Endothelial cell (in vitro differentiated cells): ENCODE results near the gene TBC1D1. TPM values are rescaled to one million over a fixed set of nuclear protein-coding genes. Genes with fewer than 3 reads are reported as not detected.

Experiments used
- DNase-seq: peaks from one replicate; pipeline ENCODE4 v3.0.0; 2021; ENCODE audit warnings: low spot score
- H3K27ac Mint-ChIP-seq: one replicate; pipeline ENCODE4 v1.8.0; 2021; ENCODE audit warnings: mixed read lengths, inconsistent platforms; ENCODE audit not compliant: unreplicated experiment
- H3K27me3 Mint-ChIP-seq: one replicate; pipeline ENCODE4 v1.8.0; 2021; ENCODE audit warnings: mild to moderate bottlenecking, moderate library complexity, mixed read lengths, inconsistent platforms; ENCODE audit not compliant: unreplicated experiment
- H3K36me3 Mint-ChIP-seq: one replicate; pipeline ENCODE4 v1.8.0; 2021; ENCODE audit warnings: mild to moderate bottlenecking, low read depth, mixed read lengths, inconsistent platforms; ENCODE audit not compliant: unreplicated experiment
- H3K4me1 Mint-ChIP-seq: one replicate; pipeline ENCODE4 v1.8.0; 2021; ENCODE audit warnings: mild to moderate bottlenecking, mixed read lengths, inconsistent platforms; ENCODE audit not compliant: unreplicated experiment
- H3K4me3 Mint-ChIP-seq: one replicate; pipeline ENCODE4 v1.8.0; 2021; ENCODE audit warnings: mild to moderate bottlenecking, mixed read lengths, inconsistent platforms; ENCODE audit not compliant: unreplicated experiment
- H3K9me3 Mint-ChIP-seq: one replicate; pipeline ENCODE4 v1.8.0; 2021; ENCODE audit warnings: mixed read lengths, inconsistent platforms; ENCODE audit not compliant: unreplicated experiment
- CTCF ChIP-seq: fragments of 200-600 bp; sonication (generic); IDR thresholded peaks from one replicate; pipeline ENCODE4 v1.5.0; 2021; ENCODE audit warnings: antibody characterized with exemption; ENCODE audit not compliant: unreplicated experiment
- total RNA-seq: library from RNA; stranded (reverse); fragmentation: NEBNext Ultra II Directional; extraction: Animal tissue kit (Norgen Biotek cat#: 25700); gene quantifications from one replicate; pipeline ENCODE4 v1.2.1, GENCODE V29; 2021; ENCODE audit not compliant: unreplicated experiment

Gene TBC1D1
- total RNA-seq, 1 donor from 2014 or later, result 139 TPM

GRCh38 chr4:37885496-37885895 lies 5.4 kb upstream of the TBC1D1 start:
- Mint-ChIP-seq H3K4me3 (no peak overlapping the region), H3K27ac (no peak overlapping the region), H3K9me3 (no peaks in the 10 kb centered on the region), H3K27me3 (peaks cover 11% of the 10 kb centered on the region), H3K36me3 (no peaks in the 10 kb centered on the region), H3K4me1 (no peaks in the 10 kb centered on the region)
- no peak for DNase-seq
- no peak for TF ChIP-seq CTCF

GRCh38 chr4:37889849-37890800 lies 759 bp upstream of the TBC1D1 start:
- no peak overlapping the region for H3K27ac Mint-ChIP-seq
- DNase-seq, result peak; percentile 13
- H3K4me1 Mint-ChIP-seq, result peaks cover 4% of the 10 kb centered on the region
- peak overlapping the region; percentile 84 for H3K4me3 Mint-ChIP-seq
- no peaks in the 10 kb centered on the region for H3K9me3 Mint-ChIP-seq
- peaks cover 17% of the 10 kb centered on the region for H3K27me3 Mint-ChIP-seq
- TF ChIP-seq CTCF, result no peak
- H3K36me3 Mint-ChIP-seq, result no peaks in the 10 kb centered on the region

GRCh38 chr4:37891260-37892159 lies 626 bp downstream of the TBC1D1 start:
- no peak for TF ChIP-seq CTCF
- H3K4me1 Mint-ChIP-seq, result peaks cover 4% of the 10 kb centered on the region
- peaks cover 17% of the 10 kb centered on the region for H3K27me3 Mint-ChIP-seq
- peak; percentile 11 for DNase-seq
- H3K36me3 Mint-ChIP-seq, result no peaks in the 10 kb centered on the region
- no peaks in the 10 kb centered on the region for H3K9me3 Mint-ChIP-seq
- peak overlapping the region; percentile 84 for H3K4me3 Mint-ChIP-seq
- no peak overlapping the region for H3K27ac Mint-ChIP-seq

GRCh38 chr4:37892641-37893040 lies 1.8 kb downstream of the TBC1D1 start:
- H3K36me3 Mint-ChIP-seq, result no peaks in the 10 kb centered on the region
- peaks cover 17% of the 10 kb centered on the region for H3K27me3 Mint-ChIP-seq
- peak overlapping the region; percentile 36 for H3K27ac Mint-ChIP-seq
- H3K4me3 Mint-ChIP-seq, result no peak overlapping the region
- H3K9me3 Mint-ChIP-seq, result no peaks in the 10 kb centered on the region
- no peak for DNase-seq
- H3K4me1 Mint-ChIP-seq, result peaks cover 4% of the 10 kb centered on the region
- no peak for TF ChIP-seq CTCF
